SH-SY5Y (cell line): Measurements from ENCODE around the gene FBXL17.

Source experiments
- GATA2 ChIP-seq: IDR thresholded peaks from 2 replicates; pipeline ENCODE4 v1.6.1; 2011; ENCODE audit warnings: mild to moderate bottlenecking, low read depth, low read length
- GATA3 ChIP-seq: IDR thresholded peaks from 2 replicates; pipeline ENCODE4 v1.6.1; 2011; ENCODE audit warnings: low read depth, mild to moderate bottlenecking, low read length, moderate library complexity

GRCh38 chr5:107929080-107929479 is 452.8 kb downstream of the FBXL17 start:
- TF ChIP-seq GATA3: no peak
- TF ChIP-seq GATA2: no peak
